22Rv1 (cell line): ENCODE data around the gene CRACR2A.

ENCODE experiments used
- H3K27ac ChIP-seq: fragments of 450-650 bp; 2 replicates; pipeline ENCODE4 v1.5.1; 2017
- ZFX ChIP-seq: fragments of 450-650 bp; IDR thresholded peaks from 2 replicates; pipeline ENCODE4 v1.6.1; 2017; ENCODE audit warnings: antibody characterized with exemption, borderline replicate concordance
- TF ChIP-seq, protein P1 (sequence below): fragments of 450-650 bp; IDR thresholded peaks from 2 replicates; pipeline ENCODE4 v1.5.1; 2017; ENCODE audit warnings: mild to moderate bottlenecking

Gene CRACR2A

DNA sequence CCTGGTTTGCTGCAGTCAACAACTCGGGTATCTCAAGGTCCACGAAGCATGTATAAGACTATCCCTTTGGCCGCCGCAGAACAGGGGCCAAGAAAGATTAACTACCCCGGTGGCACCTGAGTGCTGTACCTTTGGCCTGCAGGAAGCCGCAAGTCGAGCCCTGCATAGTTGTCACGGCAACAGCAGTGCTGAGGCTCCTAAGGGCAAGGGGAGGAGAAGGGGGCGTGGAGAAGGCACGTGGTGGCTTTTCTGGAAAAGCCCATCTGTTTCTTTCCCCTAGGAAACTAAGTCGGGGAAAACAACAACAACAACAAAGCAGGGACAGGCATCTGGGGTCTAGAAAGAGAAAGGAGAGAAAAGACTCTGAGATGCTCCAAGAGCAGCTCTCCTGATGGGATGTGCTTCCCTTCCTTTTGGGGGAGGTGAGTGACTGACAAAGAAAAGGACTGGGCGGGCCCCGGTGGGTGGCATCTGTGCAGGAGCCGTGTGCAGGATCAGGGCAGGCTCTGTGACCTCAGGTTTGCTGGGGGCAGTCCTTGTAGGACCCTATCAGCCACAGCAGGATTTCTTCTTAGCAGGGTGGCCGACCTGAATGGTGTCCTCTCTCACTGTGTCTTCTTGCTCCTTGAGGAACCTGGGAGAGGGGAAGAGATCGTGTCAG lies 138.0 kb downstream of the CRACR2A start:
- no peak overlapping the region for H3K27ac ChIP-seq
- TF ChIP-seq ZFX, result no peak
- TF ChIP-seq, protein P1, sequence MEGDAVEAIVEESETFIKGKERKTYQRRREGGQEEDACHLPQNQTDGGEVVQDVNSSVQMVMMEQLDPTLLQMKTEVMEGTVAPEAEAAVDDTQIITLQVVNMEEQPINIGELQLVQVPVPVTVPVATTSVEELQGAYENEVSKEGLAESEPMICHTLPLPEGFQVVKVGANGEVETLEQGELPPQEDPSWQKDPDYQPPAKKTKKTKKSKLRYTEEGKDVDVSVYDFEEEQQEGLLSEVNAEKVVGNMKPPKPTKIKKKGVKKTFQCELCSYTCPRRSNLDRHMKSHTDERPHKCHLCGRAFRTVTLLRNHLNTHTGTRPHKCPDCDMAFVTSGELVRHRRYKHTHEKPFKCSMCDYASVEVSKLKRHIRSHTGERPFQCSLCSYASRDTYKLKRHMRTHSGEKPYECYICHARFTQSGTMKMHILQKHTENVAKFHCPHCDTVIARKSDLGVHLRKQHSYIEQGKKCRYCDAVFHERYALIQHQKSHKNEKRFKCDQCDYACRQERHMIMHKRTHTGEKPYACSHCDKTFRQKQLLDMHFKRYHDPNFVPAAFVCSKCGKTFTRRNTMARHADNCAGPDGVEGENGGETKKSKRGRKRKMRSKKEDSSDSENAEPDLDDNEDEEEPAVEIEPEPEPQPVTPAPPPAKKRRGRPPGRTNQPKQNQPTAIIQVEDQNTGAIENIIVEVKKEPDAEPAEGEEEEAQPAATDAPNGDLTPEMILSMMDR, result no peak

DNA sequence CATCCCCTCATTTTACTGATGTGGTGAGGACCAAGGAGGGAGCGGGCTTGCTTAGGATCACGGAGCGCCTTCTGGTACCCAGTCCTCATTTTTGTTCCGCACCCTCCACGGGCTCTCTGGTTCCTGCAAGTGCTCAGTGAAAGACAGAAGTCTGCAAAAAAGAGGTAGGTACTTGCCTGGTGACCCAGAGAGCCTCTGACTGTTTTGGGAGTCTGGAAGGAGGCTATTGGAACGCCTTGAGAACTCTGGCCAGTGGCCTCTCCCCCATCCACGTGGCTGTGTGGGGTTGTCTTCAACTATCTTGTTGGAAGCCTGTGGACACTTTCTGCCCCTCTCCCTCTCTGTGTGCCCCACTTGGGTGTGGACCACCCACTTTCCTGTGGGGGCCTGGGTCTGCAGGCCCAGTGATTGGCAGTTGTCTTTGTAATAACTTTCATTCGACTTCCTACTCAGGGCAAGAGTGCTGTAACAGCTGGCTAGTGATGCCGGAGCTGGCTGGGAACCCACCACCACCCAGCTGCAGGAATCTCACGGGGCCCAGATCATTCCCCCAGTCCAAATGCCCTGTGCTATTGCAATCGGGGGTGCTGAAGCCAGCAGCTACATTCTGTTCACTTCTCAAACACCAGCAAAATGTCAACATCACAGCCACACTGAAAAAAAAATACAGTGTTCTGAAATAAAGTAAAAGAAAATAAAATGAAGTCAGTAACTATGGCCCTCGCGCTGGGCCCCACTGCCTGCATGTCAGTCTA lies 139.1 kb downstream of the CRACR2A start:
- TF ChIP-seq, protein P1, result no peak
- TF ChIP-seq ZFX, result no peak

DNA sequence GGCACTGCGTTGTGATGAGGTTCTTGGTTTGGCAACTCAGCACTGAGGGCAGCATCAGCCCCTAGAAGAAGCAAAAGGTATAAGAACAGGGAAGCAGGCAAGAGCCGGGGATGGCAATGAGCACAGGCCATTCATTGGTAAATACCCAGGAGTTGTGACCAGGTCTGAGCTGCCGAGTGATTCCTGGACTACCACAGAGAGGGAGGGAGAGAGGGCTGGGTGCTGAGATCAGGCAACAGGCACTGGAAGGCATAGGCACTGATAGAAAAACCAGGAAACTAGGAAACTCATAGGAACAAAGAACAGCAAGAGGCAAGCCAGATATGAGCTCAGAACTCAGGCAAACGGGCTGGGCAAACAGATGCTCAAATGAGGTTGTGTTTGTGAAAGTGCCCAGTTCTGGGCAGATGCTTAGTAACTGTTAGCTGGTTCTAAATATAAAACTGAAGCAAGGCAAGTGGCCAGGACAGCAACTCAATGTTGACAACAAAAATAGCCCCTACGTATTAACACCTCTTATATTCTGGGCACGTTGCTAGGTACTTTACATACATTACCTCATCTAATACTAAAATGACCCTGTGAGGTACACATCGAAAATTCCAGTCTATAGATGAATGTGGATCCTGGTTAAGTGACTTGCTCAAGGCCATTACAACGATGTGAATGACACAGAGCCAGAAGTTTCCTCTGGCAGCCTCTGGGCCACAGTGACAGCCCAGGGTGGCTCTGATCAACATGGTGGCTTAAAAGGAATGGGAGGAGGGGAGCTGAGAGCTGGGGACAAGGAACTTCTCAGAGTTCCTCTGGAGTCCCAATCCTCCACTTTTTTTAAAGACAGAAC lies 140.8 kb downstream of the CRACR2A start:
- no peak overlapping the region for H3K27ac ChIP-seq
- TF ChIP-seq, protein P1, result no peak
- no peak for TF ChIP-seq ZFX

More for the DNA sequence above, 139.1 kb downstream of the CRACR2A start:
- H3K27ac ChIP-seq, result no peak overlapping the region

DNA sequence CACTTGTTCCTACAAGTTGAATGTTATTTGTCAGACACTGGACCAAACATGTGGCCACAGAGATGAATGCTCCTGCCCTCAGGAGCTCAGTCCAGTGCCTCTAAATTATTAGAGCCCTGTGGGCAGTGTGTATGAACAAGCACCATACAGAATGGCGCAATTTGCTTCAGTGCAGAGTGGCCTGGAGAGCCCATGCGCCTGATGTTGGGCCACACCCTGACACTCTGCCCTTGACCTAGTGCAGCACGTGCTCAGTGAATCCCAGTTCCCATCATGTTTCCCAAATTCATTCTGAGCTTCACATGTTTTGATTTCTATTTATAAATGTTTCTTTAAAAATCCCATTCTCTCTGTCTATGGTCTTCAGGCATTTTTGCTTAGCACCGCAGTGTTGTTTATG lies 145.1 kb downstream of the CRACR2A start:
- TF ChIP-seq, protein P1, result no peak
- no peak for TF ChIP-seq ZFX
- no peak overlapping the region for H3K27ac ChIP-seq

DNA sequence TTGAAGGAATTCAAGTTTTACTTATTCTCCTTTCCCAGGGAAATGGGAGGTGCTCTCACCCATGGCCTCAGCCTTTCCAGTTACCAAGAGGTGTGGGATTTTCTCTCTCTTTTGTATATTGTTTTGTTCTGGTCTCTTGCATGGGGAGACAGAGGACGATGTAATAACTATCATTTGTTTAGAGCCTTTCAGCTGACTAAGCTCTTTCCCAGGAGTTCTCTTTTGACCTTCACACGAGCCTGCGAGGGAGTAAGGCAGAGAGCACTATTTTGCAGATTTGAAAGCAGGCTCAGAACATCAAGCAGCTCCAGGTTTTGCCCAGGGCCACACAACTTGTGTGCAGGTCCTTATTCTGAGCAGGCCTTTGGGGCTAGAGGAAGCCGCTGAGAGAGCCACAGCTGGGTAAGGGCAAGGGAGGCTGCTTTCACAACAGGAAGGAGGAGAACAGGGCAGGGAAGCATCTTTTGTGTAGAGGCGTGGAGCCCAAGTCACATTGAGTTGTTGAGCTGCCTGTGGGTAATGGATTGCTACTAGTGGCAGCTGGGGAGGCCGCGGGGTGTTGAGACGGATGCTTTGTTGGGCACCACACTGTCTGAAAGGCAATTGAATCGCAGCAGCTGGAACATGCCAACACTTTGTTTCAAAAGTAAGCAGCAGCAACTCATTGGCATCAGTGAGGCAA lies 145.7 kb downstream of the CRACR2A start:
- no peak for TF ChIP-seq ZFX
- TF ChIP-seq, protein P1, result no peak
- H3K27ac ChIP-seq, result no peak overlapping the region

DNA sequence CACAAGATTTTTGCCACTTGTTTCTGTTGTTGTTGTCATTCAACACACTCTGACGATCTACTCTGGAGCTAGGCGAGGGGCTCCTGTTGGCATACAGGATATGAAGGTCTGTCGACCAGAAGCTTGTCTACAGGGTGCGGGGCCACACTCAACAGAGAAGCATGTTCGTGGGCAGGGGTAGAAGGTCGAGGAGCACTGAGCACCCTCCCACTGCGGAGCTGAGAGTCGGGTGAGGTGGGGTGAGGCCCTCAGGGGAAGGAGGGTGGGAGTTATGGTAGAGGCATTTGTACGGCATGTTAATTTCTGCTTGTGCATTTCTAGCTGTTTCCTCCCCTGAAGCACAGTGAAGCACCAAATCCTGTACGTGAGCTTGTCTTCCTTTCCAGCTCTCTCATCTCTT lies 146.8 kb downstream of the CRACR2A start:
- H3K27ac ChIP-seq, result no peak overlapping the region
- TF ChIP-seq, protein P1, result no peak
- TF ChIP-seq ZFX, result no peak
